HepG2 (cell line): ENCODE results near the gene TRIM59. TPM values are rescaled to one million over a fixed set of nuclear protein-coding genes. Genes with fewer than 3 reads are reported as not detected.

Experiments used
- ATAC-seq: fragments of 200-7000 bp; cut with Tn5 transposase; 3 replicates; pipeline ENCODE4 v1.9.1; 2020; ENCODE audit warnings: mild to moderate bottlenecking, moderate library complexity
- BruUV-seq: library from RNA; stranded (reverse); fragments of 400-500 nt; replicated peaks from 2 replicates; lab custom pipeline; 2021; lab: Mats Ljungman, UMichigan
- CTCF ChIA-PET: fragments of 300-600 bp; formaldehyde crosslinking; extraction: SDS; loops from one replicate; lab custom pipeline; 2021; ENCODE audit warnings: low total read pairs, inconsistent platforms, low intra/inter-chr PET ratio; lab: Yijun Ruan, JAX
- POLR2A ChIA-PET: fragments of 350-600 bp; sonication (Branson Sonifier 250); formaldehyde crosslinking; loops from one replicate; lab custom pipeline; 2020; ENCODE audit warnings: antibody characterized with exemption, inconsistent platforms; lab: Yijun Ruan, JAX
- DNase-seq: peaks from one replicate; pipeline ENCODE4 v3.0.0-alpha.2; 2015; ENCODE audit warnings: low spot score
- FAIRE-seq: peaks from 3 replicates; lab custom pipeline; 2011; peaks lifted over from hg19 to GRCh38; lab: Jason Lieb, UNC
- H2AFZ ChIP-seq: one replicate; pipeline ENCODE4 v1.6.1; 2011; ENCODE audit warnings: low read length, inconsistent platforms
- H3K27ac ChIP-seq: fragments of 300-600 bp; 3 replicates; pipeline ENCODE4 v1.8.0; 2011; ENCODE audit warnings: mixed run types, mild to moderate bottlenecking, mixed read lengths, low read length, inconsistent platforms; ENCODE audit not compliant: insufficient read depth; ENCODE audit errors: extremely low read length
- H3K27me3 ChIP-seq, 2 experiments: fragments of 200-600 bp in 1 of 2; 2 replicates in 1 of 2; 3 replicates in 1 of 2; pipeline versions ENCODE4 v1.6.0 to v1.8.0; 2011; ENCODE audit warnings: low read length in 2 of 2, mild to moderate bottlenecking in 2 of 2, moderate library complexity in 2 of 2, inconsistent platforms in 1 of 2; ENCODE audit not compliant: insufficient read depth in 2 of 2, control insufficient read depth in 1 of 2
- H3K36me3 ChIP-seq, 2 experiments: fragments of 200-600 bp in 1 of 2; replicated peaks in 1 of 2; 2 replicates in 1 of 2; 3 replicates in 1 of 2; pipeline versions ENCODE4 v1.5.1 to v1.8.0; 2011; ENCODE audit warnings: low read length in 2 of 2, inconsistent platforms in 1 of 2; ENCODE audit not compliant: insufficient read depth in 2 of 2, control insufficient read depth in 1 of 2
- H3K4me1 ChIP-seq: 2 replicates; pipeline ENCODE4 v1.5.1; 2012; ENCODE audit warnings: low read length, inconsistent platforms; ENCODE audit not compliant: insufficient read depth
- H3K4me2 ChIP-seq: 2 replicates; pipeline ENCODE4 v1.6.0; 2011; ENCODE audit warnings: low read depth, low read length, inconsistent platforms
- H3K4me3 ChIP-seq, 3 experiments: fragments of 200-600 bp in 1 of 3; sonication (generic), shearing (Covaris generic) in 1 of 3; replicated peaks in 1 of 3; 2 replicates each; pipeline ENCODE4 v1.5.1; 2011 to 2016; ENCODE audit warnings: low read length in 3 of 3, inconsistent platforms in 2 of 3, low read depth in 2 of 3, mild to moderate bottlenecking in 2 of 3, control low read depth in 1 of 3, mixed read lengths in 1 of 3; ENCODE audit not compliant: insufficient read depth in 1 of 3
- H3K79me2 ChIP-seq: one replicate; pipeline ENCODE4 v1.6.1; 2011; ENCODE audit warnings: low read length, inconsistent platforms; ENCODE audit not compliant: insufficient read depth
- H3K9ac ChIP-seq: 2 replicates; pipeline ENCODE4 v1.6.0; 2011; ENCODE audit warnings: mild to moderate bottlenecking, low read depth, low read length, inconsistent platforms; ENCODE audit not compliant: insufficient read depth
- H3K9me3 ChIP-seq: 2 replicates; pipeline ENCODE4 v1.5.1; 2012; ENCODE audit warnings: mild to moderate bottlenecking, low read length
- H4K20me1 ChIP-seq: 2 replicates; pipeline ENCODE4 v1.6.0; 2011; ENCODE audit warnings: inconsistent platforms, mild to moderate bottlenecking, low read length, moderate library complexity; ENCODE audit not compliant: insufficient read depth
- CHD4 ChIP-seq: fragments of 200-600 bp; sonication (generic); IDR thresholded peaks from 2 replicates; pipeline ENCODE4 v1.7.0; 2017; ENCODE audit warnings: mild to moderate bottlenecking, low read length, borderline replicate concordance
- GPN1 ChIP-seq: sonication (generic); formaldehyde crosslinking; IDR thresholded peaks from 2 replicates; pipeline ENCODE4 v1.5.1; 2020; ENCODE audit warnings: missing genetic modification reagents, borderline replicate concordance
- HES4 ChIP-seq: sonication (generic); formaldehyde crosslinking; IDR thresholded peaks from 2 replicates; pipeline ENCODE4 v1.9.0; 2021; ENCODE audit warnings: mild to moderate bottlenecking, missing genetic modification reagents, borderline replicate concordance
- HNRNPLL ChIP-seq: fragments of 200-400 bp; formaldehyde crosslinking; IDR thresholded peaks from 2 replicates; pipeline ENCODE4 v1.6.1; 2017; ENCODE audit warnings: mild to moderate bottlenecking, low read depth, low read length; ENCODE audit not compliant: poor library complexity, severe bottlenecking
- RFX1 ChIP-seq: fragments of 450-650 bp; IDR thresholded peaks from 2 replicates; pipeline ENCODE4 v1.6.1; 2017
- ZMAT3 ChIP-seq: sonication (generic); formaldehyde crosslinking; conservative IDR thresholded peaks from 2 replicates; pipeline ENCODE4 v1.7.0; 2021; ENCODE audit warnings: missing genetic modification reagents
- ZNF17 ChIP-seq: sonication (generic); formaldehyde crosslinking; IDR thresholded peaks from 2 replicates; pipeline ENCODE4 v1.5.0; 2020; ENCODE audit warnings: mild to moderate bottlenecking, missing genetic modification reagents
- ZNF326 ChIP-seq: sonication (generic); formaldehyde crosslinking; IDR thresholded peaks from 2 replicates; pipeline ENCODE4 v1.4.0; 2020; ENCODE audit warnings: missing genetic modification reagents, borderline replicate concordance
- ZSCAN21 ChIP-seq: sonication (generic); formaldehyde crosslinking; IDR thresholded peaks from 2 replicates; pipeline ENCODE4 v1.8.0; 2022; ENCODE audit warnings: mild to moderate bottlenecking, missing genetic modification reagents, moderate library complexity, borderline replicate concordance
- WGBS: methylation state at CpG from one replicate; pipeline ENCODE4 v1.1.6; 2017; ENCODE audit warnings: low lambda C conversion rate; 5-methylcytosine and 5-hydroxymethylcytosine counted together
- in situ Hi-C: cut with HindIII; loops from 2 replicates; pipeline ENCODE4 v1.10.0; 2017; ENCODE audit warnings: low pct_unique_long_range_greater_than_20kb; ENCODE audit not compliant: extremely low pct_ligation_motif_present
- intact Hi-C: fragments of 100-400 bp; cut with micrococcal nuclease; formaldehyde crosslinking; loops from one replicate; pipeline ENCODE4 v1.10.0; 2022; ENCODE audit not compliant: unreplicated experiment
- polyA plus RNA-seq, 8 experiments: library from polyadenylated mRNA; depleted of rRNA in 3 of 8; stranded (reverse) in 7 of 8; unstranded in 1 of 8; fragments of >200 nt; fragmentation: Illumina TruSeq in 4 of 8; extraction: Trizol in 4 of 8; gene quantifications; 2 replicates each; pipeline versions ENCODE4 v1.2.1 to v1.2.3, GENCODE V29; 2011 to 2016; ENCODE audit warnings: low read depth in 4 of 8, missing spikeins in 1 of 8, mixed read lengths in 1 of 8; ENCODE audit not compliant: insufficient read depth in 1 of 8
- total RNA-seq, 5 experiments: library from RNA; depleted of rRNA; stranded (reverse); fragments of >200 nt; fragmentation: Illumina TruSeq; extraction: Trizol; gene quantifications; 2 replicates each; pipeline ENCODE4 v1.2.3, GENCODE V29; 2016; ENCODE audit warnings: low read depth in 1 of 5
- TF ChIP-seq, protein P1 (sequence below): sonication (generic); formaldehyde crosslinking; IDR thresholded peaks from 2 replicates; pipeline ENCODE4 v1.8.0; 2022; ENCODE audit warnings: missing genetic modification reagents, mild to moderate bottlenecking, borderline replicate concordance
- TF ChIP-seq, protein P2 (sequence below): sonication (generic); formaldehyde crosslinking; IDR thresholded peaks from 2 replicates; pipeline ENCODE4 v1.5.1; 2020; ENCODE audit warnings: mild to moderate bottlenecking, missing genetic modification reagents
- TF ChIP-seq, protein P3 (sequence below): sonication (generic); formaldehyde crosslinking; IDR thresholded peaks from 2 replicates; pipeline ENCODE4 v1.4.0; 2020; ENCODE audit warnings: missing genetic modification reagents

The TRIM59 gene
- total and polyA plus RNA-seq, 2 of the 13 experiments (the other 11 are each of a cell fraction or from before 2014, with no cell fraction given) = 1.3 to 3.2 TPM

DNA sequence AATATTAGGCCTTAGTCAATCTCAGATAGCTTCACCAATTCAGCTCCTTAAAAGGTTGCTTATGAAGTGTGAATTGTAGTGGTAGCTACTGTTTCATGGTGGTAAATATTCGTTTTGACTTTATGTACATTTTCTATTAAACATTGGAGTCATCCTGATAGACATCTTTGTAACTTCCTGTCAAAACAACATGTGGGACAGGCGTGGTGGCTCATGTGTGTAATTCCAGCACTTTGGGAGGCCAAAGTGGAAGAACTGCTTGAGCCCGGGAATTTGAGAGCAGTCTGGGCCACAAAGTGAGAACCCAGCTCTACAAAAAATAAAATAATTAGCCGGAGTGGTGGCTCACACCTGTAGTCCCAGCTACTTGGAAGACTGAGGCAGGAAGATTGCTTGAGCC is 2.0 kb upstream of the TRIM59 start:
- no peaks in the 10 kb centered on the region for H3K79me2 ChIP-seq
- in situ Hi-C loops (no loop called here), intact Hi-C loops (no loop called here)
- no TSS peak for BruUV-seq
- no peaks in the 10 kb centered on the region for H3K9me3 ChIP-seq
- CTCF ChIA-PET = no interaction called here
- H3K4me2 ChIP-seq = no peak overlapping the region
- no peak overlapping the region for H3K4me3 ChIP-seq
- no peak overlapping the region for H3K27ac ChIP-seq
- 49% methylated on average over 4 of the region's 4 CpGs for WGBS
- POLR2A ChIA-PET = no interaction called here
- no peaks in the 10 kb centered on the region; a peak in 2 of 5 replicates for H3K27me3 ChIP-seq
- no peak overlapping the region for H3K9ac ChIP-seq
- H3K36me3 ChIP-seq = no peaks in the 10 kb centered on the region
- 0 out of 2 replicates have a peak, but pooled peaks cover 11% of the 10 kb centered on the region for H3K4me1 ChIP-seq
- no peak for DNase-seq
- no peak overlapping the region for H2AFZ ChIP-seq
- TF ChIP-seq ZSCAN21 (CRISPR knock-in tag) = no peak
- no peak for TF ChIP-seq HES4
- no peak for TF ChIP-seq ZMAT3 (CRISPR knock-in tag)
- TF ChIP-seq RFX1 = no peak
- TF ChIP-seq, protein P1, sequence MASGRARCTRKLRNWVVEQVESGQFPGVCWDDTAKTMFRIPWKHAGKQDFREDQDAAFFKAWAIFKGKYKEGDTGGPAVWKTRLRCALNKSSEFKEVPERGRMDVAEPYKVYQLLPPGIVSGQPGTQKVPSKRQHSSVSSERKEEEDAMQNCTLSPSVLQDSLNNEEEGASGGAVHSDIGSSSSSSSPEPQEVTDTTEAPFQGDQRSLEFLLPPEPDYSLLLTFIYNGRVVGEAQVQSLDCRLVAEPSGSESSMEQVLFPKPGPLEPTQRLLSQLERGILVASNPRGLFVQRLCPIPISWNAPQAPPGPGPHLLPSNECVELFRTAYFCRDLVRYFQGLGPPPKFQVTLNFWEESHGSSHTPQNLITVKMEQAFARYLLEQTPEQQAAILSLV (CRISPR knock-in tag) = no peak
- no peak for TF ChIP-seq ZNF17
- TF ChIP-seq CHD4 = no peak
- TF ChIP-seq ZNF326 (CRISPR knock-in tag) = no peak
- no peak for TF ChIP-seq HNRNPLL
- TF ChIP-seq, protein P2, sequence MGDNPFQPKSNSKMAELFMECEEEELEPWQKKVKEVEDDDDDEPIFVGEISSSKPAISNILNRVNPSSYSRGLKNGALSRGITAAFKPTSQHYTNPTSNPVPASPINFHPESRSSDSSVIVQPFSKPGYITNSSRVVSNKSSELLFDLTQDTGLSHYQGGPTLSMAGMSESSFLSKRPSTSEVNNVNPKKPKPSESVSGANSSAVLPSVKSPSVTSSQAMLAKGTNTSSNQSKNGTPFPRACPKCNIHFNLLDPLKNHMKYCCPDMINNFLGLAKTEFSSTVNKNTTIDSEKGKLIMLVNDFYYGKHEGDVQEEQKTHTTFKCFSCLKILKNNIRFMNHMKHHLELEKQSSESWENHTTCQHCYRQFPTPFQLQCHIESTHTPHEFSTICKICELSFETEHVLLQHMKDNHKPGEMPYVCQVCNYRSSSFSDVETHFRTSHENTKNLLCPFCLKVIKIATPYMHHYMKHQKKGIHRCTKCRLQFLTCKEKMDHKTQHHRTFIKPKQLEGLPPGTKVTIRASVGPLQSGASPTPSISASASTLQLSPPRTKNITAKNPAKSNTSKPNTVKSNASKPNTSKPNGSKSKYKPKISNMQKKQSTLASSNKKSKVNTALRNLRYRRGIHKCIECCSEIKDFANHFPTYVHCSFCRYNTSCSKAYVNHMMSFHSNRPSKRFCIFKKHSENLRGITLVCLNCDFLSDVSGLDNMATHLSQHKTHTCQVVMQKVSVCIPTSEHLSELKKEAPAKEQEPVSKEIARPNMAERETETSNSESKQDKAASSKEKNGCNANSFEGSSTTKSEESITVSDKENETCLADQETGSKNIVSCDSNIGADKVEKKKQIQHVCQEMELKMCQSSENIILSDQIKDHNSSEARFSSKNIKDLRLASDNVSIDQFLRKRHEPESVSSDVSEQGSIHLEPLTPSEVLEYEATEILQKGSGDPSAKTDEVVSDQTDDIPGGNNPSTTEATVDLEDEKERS (CRISPR knock-in tag) = no peak
- TF ChIP-seq GPN1 (CRISPR knock-in tag) = no peak
- TF ChIP-seq, protein P3, sequence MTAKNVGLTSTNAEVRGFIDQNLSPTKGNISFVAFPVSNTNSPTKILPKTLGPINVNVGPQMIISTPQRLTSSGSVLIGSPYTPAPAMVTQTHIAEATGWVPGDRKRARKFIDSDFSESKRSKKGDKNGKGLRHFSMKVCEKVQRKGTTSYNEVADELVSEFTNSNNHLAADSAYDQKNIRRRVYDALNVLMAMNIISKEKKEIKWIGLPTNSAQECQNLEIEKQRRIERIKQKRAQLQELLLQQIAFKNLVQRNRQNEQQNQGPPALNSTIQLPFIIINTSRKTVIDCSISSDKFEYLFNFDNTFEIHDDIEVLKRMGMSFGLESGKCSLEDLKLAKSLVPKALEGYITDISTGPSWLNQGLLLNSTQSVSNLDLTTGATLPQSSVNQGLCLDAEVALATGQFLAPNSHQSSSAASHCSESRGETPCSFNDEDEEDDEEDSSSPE (CRISPR knock-in tag) = no peak
- TF ChIP-seq, all 625 proteins: peak for 0
- no peak for FAIRE-seq
- ATAC-seq = no peak
- no peaks in the 10 kb centered on the region for H4K20me1 ChIP-seq
